Effector CD4-positive, alpha-beta T cell (primary cell): ENCODE data around the gene FSD1.
A peak's percentile ranks its signal among the peaks of the same experiment; 100 is the strongest.
"Not testable (repeated sequence)": the region's sequence is repeated elsewhere in the genome, so short reads cannot be mapped to it uniquely, and the experiment has no call there.

Source experiments
- DNase-seq: peaks from one replicate; pipeline ENCODE4 v3.0.0-alpha.2; 2020

FSD1 gene

DNA sequence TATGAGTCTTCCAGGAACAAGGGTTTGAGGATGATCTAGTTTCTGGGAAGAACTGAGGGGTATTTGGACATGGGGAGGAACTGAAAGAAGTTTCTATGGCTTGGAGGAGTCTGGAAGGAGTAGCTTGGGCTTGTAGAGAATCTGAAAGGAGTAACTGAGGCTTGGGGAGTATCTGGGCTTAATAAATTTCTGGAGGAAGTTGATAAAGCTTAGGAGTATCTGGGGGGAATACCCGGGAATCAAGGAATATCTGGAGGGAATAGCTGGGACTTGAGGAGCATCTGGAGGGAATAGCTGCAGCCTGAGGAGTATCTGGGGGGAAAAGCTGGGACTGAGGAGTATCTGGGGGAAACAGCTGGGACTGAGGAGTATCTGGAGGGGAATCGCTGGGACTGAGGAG, 16.0 kb downstream of the FSD1 start:
- DNase-seq: no peak

DNA sequence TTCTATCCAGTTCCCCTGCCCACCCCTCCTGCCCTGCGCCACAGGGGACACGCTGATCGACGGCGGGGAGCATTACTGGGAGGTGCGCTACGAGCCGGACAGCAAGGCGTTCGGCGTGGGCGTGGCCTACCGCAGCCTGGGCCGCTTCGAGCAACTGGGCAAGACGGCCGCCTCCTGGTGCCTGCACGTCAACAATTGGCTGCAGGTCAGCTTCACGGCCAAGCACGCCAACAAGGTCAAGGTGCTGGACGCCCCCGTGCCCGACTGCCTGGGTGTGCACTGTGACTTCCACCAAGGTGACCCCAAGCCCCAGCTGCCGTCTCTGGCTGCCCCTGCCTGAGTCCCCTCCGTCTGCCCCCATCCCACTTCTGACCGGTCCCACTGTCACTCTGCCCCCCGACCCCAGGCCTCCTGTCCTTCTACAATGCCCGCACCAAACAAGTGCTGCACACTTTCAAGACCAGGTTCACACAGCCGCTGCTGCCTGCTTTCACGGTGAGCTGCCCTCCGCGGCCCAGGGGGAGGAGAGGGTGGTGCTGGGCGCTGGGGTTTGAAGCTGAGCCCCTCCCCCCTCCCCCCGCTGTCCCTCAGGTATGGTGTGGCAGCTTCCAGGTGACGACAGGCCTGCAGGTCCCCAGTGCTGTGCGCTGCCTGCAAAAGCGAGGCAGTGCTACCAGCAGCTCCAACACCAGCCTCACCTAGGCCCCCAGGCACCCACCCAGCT, 18.7 kb downstream of the FSD1 start:
- no peak for DNase-seq

DNA sequence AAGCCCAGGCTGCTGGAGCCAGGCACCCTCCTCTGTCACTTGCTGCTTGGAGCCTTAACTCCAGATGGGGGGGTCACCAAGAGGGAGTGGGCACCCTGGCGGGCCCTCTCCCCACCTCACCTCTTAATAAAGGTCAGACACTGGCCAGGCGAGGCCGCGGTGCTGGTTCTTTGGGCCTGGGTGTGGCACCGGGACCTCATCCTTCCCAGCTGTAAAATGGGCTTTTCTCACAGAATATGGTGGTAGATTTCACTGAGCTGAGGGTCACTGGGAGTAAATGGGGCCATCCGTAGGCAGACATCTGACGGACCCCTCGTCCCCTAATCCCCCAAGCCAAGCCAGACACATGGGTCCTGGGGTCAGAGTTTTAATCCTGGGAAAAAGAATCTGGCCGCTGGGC, 19.3 kb downstream of the FSD1 start:
- DNase-seq: no peak

DNA sequence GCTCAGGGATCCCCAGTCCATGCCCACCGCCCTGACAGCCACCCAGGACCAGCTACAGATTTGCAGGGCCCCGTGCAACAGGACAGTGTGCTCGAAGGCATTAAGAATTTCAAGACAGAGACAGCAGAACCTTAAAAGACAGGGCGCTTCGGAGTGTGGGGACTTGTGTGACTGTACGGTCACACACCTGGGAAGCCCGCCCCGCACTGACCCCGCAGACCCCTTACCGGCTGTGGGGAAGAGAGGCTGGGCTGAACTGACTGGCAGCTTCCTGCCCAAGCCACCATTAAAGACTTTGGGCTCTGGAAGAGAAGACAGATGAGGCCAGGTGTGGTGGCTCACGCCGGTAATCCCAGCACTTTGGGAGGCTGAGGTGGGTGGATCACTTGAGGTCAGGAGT, 19.8 kb downstream of the FSD1 start:
- DNase-seq: no peak

DNA sequence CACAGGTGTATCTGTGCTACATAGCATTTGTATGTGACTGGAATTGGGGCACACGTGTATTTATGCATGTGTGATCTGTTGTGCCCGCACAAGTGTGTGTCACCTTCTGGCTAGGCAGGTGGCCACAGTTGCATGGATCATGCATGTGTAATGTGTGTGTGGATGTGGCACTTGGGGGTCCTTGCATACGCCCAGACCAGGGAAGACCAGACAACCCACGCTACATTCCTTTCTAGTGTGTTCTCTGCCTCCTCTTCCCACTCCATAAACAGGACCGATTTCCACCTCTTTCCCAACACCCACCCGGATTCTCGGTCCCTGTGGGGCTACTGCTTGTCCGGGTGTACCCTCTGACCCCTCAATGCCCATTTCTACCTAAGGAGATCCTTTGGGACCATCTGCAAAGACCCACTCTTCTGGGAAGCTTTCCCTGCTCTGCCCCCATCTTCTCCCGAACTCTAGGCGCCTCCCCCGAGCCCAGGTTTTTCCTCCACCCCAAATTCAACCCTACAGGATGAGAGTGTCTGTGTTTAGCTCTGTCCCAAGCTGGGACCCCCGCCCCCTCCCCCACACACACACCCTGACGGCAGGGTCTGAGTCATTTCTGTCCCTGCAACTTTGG, 21.9 kb downstream of the FSD1 start:
- DNase-seq: no peak

DNA sequence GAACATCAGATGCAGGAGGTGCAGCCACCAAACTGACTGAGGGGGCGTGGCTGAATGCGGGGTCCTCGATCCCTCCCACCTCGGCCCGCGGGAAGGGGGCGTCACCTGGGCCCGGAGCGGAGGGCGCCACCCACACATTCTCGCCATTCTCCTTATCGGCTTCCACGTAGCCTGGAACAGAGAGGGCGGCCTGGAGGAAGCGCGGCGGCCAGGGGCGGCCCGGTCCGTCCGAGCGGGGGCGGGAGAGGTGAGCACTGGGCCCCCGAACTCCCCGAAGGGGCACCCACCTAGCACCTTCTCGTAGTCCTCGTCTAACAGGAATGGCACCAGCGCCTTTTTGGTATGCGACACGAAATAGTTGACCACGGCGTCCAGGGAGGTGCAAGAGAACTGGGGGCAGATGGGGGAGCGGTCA, 22.4 kb downstream of the FSD1 start:
- peak; percentile 12 for DNase-seq

DNA sequence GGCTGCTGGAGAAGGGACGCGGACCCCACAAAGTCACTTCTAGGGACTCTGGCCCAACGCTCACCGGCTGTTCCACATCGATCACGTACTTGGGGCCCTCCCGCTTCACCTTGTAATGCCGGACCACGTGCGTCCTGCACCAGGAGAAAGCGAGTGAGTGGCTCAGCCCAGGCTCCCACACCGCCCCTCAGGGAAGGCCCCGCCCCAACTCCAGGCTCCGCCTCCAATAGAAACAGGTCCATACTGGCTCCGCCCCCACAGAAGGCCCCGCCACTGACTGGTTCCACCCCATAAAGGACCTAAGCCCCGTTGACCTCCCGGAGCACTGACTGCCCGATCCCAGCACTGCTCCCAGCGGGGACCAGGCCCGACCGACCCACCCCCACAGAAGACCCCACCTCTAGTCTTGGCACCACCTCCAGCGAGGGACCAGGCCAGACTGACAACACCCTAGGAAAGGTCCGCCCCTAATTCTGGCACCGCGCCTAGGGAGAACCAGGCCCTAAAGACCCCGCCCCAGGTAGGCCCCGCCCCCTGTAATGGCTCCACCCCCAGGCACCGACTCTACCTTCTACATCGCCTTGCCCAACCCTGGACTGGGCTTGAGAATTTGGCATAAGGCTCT, 23.0 kb downstream of the FSD1 start:
- DNase-seq: peak; percentile 52

DNA sequence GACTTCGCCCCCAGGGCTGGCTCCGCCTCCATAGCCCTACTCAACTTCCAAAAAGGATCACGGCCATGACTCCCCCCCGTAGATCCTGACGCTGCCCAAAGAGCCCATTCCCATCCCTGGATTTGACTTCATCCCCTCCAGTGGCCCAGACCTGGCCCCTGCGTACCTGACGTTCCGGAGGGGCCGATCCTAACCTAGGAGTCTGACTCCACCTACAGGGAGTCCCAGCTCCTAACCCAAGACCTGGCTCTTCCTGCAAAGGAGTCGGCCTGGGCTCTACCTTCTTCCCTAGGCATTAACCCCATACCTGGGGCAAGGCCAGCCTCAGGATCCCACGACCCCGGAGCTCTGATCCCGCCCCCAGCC, 23.5 kb downstream of the FSD1 start:
- DNase-seq: no peak

DNA sequence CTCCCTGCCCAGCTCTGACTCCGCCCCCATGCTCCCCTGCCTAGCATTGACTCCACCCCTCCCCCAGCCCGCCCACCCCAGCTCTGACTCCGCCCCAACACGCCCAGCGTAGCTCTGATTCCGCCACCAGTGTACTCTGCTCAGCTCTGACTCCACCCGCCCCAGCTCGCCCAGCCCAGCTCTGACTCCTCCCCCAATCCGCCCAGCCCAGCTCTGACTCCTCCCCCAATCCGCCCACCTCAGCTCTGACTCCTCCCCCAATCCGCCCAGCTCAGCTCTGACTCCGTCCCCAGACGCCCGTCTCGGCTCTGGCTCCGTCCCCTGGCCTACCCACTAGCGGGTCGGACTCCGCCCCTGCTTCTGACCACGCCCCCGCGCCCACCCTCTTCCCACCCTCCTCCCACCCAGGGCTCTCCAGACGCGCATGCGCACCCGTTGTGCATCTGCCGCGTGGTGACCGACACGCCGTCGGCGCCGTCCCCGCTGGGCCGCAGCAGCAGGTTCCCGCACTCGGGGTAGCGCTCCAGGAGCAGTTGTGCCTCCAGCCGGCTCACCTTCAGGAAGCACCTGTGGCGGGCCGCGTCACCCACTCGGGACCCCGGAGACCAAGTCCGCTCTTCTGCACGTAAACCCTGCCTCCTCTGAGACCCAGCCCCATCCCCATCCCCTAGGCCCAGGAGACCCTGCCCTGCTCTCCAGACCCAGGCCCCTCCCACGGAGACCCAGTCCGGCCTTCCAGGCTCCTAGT, 24.0 kb downstream of the FSD1 start:
- DNase-seq: peak; percentile 89

DNA sequence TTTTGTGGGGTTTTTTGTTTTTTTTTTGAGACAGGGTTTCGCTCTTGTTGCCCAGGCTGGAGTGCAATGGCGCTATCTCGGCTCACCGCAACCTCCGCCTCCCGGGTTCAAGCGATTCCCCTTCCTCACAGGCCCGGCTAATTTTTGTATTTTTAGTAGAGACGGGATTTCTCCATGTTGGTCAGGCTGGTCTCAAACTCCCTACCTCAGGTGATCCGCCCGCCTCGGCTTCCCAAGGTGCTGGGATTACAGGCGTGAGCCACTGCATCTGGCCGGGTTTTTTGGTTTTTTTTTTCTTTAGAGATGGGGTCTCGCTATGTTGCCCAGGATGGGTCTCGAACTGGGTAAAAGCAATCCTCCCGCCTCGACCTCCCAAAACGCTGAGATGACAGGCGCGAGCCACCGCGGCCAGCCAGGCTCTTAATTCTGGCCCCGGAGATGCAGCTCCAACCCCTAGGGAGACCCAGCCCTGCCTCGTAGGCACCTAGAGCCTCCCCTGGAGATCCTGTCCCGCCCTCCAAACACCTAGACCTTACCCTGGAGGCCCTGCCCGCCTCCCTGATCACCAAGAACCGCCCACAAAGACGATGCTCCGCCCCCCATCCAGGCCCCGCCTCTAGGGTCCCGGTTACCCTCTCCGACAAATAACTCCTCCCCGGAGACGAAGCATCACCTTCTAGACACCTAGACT, 24.7 kb downstream of the FSD1 start:
- not testable (repeated sequence) for DNase-seq

DNA sequence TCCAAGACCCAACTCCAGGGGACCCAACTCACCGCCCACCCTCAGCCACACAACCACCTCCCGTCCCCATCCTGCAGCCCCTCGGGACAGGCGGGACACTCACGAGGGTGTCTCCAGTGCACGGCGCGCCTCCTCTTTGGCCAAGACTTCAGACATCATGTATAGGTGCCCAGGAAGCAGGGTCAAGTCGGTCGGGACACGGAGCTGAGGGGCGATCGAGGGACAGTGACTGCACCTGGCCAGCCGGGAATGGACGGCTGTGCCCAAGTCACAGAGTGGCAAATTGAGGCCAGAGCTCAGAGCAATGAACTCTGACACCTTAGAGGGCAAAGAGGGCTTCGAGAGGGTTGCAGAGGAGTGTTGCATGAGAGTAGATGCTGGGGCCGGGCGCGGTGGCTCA, 25.5 kb downstream of the FSD1 start:
- no peak for DNase-seq

DNA sequence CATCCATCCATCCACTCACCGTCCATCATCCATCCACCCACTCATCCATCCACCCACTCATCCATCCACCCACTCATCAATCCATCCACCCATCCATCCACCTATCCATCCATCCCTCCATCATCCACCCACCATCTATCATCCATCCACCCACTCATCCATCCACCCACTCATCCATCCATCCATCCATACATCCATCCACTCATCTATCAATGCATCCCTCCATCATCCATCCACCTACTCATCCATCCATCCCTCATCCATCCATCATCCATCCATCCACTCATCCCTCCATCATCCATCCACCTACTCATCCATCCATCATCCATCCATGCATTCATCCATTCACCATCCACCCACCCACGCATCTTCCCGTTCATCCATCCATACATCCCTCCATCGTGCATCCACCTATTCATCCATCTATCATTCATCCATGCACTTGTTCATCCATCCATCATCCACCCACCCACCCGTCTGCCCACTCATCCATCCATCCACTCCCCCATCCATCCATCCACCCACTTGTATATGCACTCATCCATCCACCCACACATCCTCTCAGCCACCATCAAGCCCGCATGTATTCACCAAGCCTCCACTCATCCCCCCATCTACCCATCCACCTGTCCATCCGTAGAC, 30.7 kb downstream of the FSD1 start:
- DNase-seq: no peak

DNA sequence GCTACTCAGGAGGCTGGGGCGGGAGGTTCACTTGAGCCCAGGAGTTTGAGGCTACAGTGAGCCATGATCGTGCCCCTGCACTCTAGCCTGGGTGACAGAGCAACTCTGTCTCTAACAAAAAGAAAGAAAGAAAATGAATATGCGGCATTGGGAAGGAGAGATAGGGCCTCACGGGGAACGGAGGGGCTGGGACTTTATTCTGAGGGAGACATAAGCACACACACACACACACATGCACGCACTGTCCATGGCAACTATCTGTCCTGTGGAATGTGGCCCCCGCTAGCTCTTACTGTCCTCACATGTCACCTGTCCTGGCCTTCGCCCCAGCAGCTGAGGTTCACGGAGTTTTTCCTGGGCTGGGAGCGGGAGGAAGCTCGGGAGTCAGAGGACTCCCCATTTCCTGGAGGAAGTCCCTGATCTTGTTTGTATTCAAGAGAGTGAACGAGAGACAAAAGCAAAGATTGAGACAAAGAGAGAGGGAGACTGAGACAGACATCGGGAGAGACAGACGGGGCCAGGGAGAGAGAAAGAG, 33.6 kb downstream of the FSD1 start:
- no peak for DNase-seq

DNA sequence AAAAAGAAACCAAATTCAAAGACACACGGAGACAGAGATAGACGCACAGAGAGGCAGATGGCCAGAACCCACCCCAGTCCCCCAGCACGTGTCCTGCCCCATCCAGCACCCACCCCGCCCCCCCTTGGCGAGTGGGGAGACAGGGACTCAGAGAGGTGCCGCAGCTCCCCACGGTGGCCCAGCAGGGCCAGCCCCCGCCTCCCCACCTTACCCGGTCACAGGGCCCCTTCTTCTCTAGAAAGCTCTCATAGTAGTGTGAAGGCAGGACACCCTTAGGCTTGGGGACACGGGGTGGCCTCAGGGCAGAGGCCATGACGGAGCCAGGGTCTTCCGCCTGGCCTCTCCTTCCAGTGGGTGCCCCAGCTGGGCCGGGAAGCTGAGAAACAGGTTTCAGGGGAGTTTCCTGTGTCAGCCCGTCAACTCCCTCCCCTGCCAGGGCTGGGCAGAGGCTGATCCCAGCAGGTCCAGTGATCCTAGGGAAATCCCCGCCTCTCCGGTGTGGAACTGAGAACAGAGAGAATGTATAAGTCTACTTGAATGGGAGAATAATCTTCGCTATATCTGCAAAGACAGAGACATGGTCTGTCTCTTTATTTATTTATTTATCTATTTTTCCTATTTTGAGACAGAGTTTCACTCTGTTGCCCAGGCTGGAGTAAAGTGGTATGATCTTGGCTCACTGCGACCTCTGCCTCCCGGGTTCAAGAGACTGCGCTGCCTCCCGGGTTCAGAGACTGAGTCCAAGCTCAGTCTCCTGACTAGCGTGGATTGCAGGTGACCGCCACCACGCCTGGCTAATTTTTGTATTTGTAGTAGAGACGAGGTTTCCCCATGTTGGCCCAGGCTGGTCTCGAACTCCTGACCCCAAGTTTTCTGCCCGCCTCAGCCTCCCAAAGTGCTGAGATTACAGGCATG, 34.3 kb downstream of the FSD1 start, which contains the start of gene STAP2:
TSS of gene STAP2 (minus strand) at position 387 of the 915 bp plus-strand sequence. CDS start at position 313, 74 bp downstream.
- DNase-seq: no peak

DNA sequence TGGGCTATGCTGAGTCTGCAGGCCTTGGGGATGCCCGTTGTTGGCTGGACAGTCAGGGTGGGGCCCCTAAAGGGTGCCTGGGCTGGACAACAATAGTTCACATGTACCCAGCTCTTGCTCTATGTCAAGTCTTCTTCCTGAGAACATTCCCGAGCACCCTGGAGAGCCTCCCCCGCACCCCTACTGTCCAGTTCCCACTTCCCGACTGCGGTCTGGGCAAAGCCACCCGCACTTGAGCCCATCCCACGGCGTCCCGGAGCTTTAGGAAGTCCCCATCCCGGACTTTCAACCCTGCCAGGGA, 37.9 kb downstream of the FSD1 start:
- no peak for DNase-seq

DNA sequence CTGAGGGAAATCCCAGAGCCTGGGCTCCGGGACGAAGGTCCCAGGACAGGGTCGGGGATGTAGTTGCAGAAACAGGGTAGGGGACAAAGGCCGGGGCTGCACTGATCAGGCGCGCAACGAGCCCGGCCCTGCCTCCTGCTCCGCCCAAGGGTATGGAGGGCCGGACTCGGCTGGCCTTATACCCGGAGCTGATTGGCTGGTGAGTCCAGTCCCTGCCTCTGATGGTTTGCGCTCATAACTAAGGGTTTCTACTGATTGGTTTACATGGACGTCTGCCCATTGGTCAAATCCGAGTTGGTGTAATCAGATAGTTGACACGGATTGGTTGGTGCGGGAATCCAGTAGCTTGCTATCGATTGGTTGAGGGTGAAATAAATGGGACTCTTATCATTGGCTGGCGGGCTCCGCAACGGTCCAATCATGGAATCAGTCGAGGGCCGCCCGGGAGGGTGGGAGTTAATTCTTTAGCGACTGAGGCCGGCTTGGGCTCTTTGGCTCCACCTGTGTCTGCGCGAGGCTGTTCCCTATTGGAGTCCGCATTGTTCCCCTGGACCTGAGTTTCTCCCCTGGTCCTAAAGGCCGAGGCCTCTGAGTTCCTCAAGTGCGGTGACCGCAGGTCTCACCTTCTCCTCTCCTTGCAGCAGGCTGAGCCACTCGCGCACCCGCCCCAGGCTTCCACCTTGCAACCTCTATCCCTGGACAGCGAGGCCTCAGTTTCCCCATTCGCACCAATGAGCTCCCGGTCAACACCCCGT, 38.4 kb downstream of the FSD1 start:
- peak; percentile 86 for DNase-seq

DNA sequence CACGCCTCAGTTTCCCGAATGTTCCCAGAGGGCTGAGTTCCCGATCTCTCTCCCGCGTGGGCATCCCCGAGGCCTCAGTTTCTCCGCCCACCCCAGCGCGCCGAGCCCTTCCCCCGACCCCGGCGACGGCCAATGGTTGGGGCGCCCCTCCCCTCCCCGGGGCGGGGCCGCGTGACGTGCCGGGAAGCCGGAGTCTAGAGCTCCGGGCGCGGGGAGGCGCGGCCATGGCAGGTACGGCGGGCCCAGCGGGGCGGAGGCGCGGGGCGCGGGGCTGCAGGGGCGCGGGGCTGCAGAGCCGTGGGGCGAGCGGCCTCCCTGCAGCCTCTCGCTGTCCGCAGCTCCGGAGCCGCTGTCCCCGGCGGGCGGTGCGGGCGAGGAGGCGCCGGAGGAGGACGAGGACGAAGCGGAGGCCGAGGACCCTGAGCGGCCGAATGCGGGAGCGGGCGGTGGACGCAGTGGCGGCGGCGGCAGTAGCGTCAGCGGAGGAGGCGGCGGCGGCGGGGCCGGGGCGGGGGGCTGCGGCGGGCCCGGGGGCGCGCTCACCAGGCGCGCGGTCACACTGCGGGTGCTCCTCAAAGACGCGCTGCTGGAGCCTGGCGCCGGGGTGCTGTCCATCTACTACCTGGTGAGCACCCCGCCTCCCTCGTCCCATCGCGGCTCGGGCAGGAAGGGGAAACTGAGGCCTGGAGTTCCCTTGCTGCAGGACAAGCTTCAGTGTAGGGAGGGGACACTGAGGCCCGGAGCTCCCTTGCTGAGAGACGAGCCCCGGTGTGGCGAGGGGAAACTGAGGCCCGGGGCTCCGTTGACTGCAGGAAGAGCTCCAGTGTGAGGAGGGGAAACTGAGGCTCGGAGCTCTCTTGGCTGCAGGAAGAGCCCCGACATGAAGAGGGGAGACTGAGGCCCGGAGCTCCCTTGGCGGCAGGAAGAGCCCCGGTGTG, 39.2 kb downstream of the FSD1 start, which contains the start of gene MPND:
TSS of gene MPND (plus strand) at position 193 of the 938 bp plus-strand sequence. CDS start at position 225, 32 bp downstream.
- peak; percentile 89 for DNase-seq

DNA sequence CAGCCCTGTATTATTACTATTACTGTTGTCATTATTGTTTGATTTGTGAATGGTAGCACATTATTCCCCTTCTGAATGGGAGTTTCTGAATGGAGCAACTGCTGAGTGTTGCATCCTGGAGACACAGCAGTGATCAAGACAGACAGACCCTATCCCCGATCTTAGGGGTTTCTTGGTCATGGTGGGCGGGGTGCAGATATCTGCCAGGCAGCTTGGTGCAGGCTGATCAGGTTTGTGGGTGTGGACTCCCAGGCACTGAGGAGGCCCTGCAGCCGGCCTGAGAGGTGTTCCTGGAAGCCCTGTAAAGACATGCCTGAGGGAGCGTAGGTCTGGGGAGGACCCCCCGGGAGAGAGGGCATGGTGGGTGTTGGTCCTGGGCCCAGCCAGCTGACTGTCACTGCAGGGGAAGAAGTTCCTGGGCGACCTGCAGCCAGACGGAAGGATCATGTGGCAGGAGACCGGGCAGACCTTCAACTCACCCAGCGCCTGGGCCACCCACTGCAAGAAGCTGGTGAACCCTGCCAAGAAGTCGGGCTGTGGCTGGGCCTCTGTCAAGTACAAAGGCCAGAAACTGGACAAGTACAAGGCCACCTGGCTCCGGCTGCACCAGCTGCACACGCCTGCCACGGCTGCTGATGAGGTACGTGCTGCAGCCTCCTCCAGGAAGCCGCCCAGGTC, 41.1 kb downstream of the FSD1 start:
- no peak for DNase-seq

DNA sequence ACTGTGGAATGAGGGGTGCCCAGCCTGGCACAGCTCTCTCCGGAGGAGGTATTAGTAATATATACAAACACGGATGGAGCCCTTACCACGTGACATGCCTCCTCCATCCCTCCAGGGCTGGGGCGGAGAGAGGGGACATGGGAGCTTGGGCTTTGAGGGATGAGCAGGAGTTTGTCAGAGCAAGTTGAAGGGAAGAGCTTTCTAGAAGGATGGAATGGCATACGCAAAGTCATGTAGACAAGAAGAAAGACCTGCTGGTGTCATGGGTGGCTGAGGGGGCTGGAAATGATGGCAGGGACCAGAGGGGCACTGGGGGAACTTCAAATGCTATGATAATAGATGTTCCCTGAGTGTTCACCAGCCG, 41.6 kb downstream of the FSD1 start:
- DNase-seq: no peak
